Prostate gland (tissue), 2 donors: Measurements from ENCODE around the gene SAT2.

Source experiments
- CTCF ChIP-seq, 4 experiments: fragments of 200-600 bp in 2 of 4; fragments of 450-650 bp in 2 of 4; sonication (generic) in 2 of 4; IDR thresholded peaks; 1 replicate in 3 of 4; 2 replicates in 1 of 4; pipeline ENCODE4 v1.5.1; 2016 to 2019; ENCODE audit warnings: antibody characterized with exemption in 4 of 4, mild to moderate bottlenecking in 2 of 4, moderate library complexity in 2 of 4
- POLR2A ChIP-seq: fragments of 450-650 bp; IDR thresholded peaks from one replicate; pipeline ENCODE4 v1.6.1; 2016; ENCODE audit warnings: antibody characterized with exemption, mild to moderate bottlenecking
- POLR2AphosphoS5 ChIP-seq: sonication (generic); formaldehyde crosslinking; IDR thresholded peaks from one replicate; pipeline ENCODE4 v1.6.1; 2017; ENCODE audit warnings: antibody characterized with exemption

GRCh38 chr17:7606280-7606679 lies 21.3 kb downstream of the SAT2 start:
- TF ChIP-seq CTCF (IDR thresholded peaks at IDR 0.05) (no peak), POLR2AphosphoS5 (no peak), POLR2A (no peak)
